Endodermal cell (in vitro differentiated cells): ENCODE measurements around the gene RASL10A. TPM values are rescaled to one million over a fixed set of nuclear protein-coding genes. Genes with fewer than 3 reads are reported as not detected.

ENCODE experiments used
- DNase-seq: peaks from one replicate; pipeline ENCODE4 v3.0.0-alpha.2; 2017
- H3K27ac ChIP-seq: 2 replicates; pipeline ENCODE4 v1.5.1; 2013; ENCODE audit warnings: mild to moderate bottlenecking, low read depth, low read length, moderate library complexity
- H3K27me3 ChIP-seq: 2 replicates; pipeline ENCODE4 v1.6.1; 2013; ENCODE audit warnings: mild to moderate bottlenecking, low read length, moderate library complexity; ENCODE audit not compliant: insufficient read depth, control insufficient read depth, poor library complexity, severe bottlenecking
- H3K36me3 ChIP-seq: 2 replicates; pipeline ENCODE4 v1.7.0; 2013; ENCODE audit warnings: mild to moderate bottlenecking, low read length, moderate library complexity; ENCODE audit not compliant: control insufficient read depth, insufficient read depth
- H3K4me1 ChIP-seq: one replicate; pipeline ENCODE4 v1.7.0; 2013; ENCODE audit warnings: low read length; ENCODE audit not compliant: control insufficient read depth, insufficient read depth
- H3K4me3 ChIP-seq: 2 replicates; pipeline ENCODE4 v1.5.1; 2013; ENCODE audit warnings: mild to moderate bottlenecking, low read length, moderate library complexity
- H3K9ac ChIP-seq: 2 replicates; pipeline ENCODE4 v1.6.1; 2013; ENCODE audit warnings: mild to moderate bottlenecking, low read length, moderate library complexity; ENCODE audit not compliant: poor library complexity, severe bottlenecking; ENCODE audit errors: extremely low read depth
- H3K9me3 ChIP-seq: 2 replicates; pipeline ENCODE4 v1.6.1; 2013; ENCODE audit warnings: mild to moderate bottlenecking, low read length, moderate library complexity; ENCODE audit not compliant: control insufficient read depth
- H3K27ac Mint-ChIP-seq: 2 replicates; pipeline ENCODE4 v1.8.0; 2020; ENCODE audit warnings: mixed read lengths
- H3K27me3 Mint-ChIP-seq: 2 replicates; pipeline ENCODE4 v1.8.0; 2021; ENCODE audit warnings: mild to moderate bottlenecking, mixed read lengths; ENCODE audit not compliant: insufficient read depth
- H3K36me3 Mint-ChIP-seq: 2 replicates; pipeline ENCODE4 v1.8.0; 2020; ENCODE audit warnings: low read depth, mixed read lengths
- H3K4me1 Mint-ChIP-seq: 2 replicates; pipeline ENCODE4 v1.8.0; 2020; ENCODE audit warnings: mixed read lengths
- H3K4me3 Mint-ChIP-seq: 2 replicates; pipeline ENCODE4 v1.8.0; 2020; ENCODE audit warnings: mild to moderate bottlenecking, moderate library complexity, mixed read lengths
- H3K9me3 Mint-ChIP-seq: 2 replicates; pipeline ENCODE4 v1.8.0; 2020; ENCODE audit warnings: mild to moderate bottlenecking, mixed read lengths
- WGBS, 2 experiments: methylation state at CpG; one replicate each; pipeline versions ENCODE4 v1.1.5 to v1.1.7; 2013; ENCODE audit warnings: missing lambda C conversion rate in 2 of 2, mixed read lengths in 1 of 2; ENCODE audit not compliant: insufficient coverage in 1 of 2, insufficient read length in 1 of 2; 5-methylcytosine and 5-hydroxymethylcytosine counted together
- total RNA-seq, 2 donors: library from RNA; stranded (reverse); fragmentation: NEBNext Ultra II Directional in 1 of 2; extraction: Animal tissue kit (Norgen Biotek cat#: 25700) in 1 of 2; gene quantifications; 2 replicates in 1 of 2; 3 replicates in 1 of 2; pipeline ENCODE4 v1.2.1, GENCODE V29; 2021
- TF ChIP-seq, protein P1 (sequence below): fragments of 200-600 bp; sonication (generic); conservative IDR thresholded peaks from 2 replicates; pipeline ENCODE4 v1.5.0; 2021; ENCODE audit warnings: antibody characterized with exemption, mild to moderate bottlenecking

RASL10A gene
- total RNA-seq, 2 donors from 2014 or later: 1.3 TPM

GRCh38 chr22:29267462-29267857 lies 48.0 kb downstream of the RASL10A start:
- WGBS, 2 experiments: 0 to 1% methylated on average over 18 to 32 of the region's 32 CpGs
- H3K27ac ChIP-seq: peak overlapping the region; percentile 100
- peaks cover 2% of the 10 kb centered on the region for H3K27me3 Mint-ChIP-seq
- no peak for DNase-seq
- H3K4me3 Mint-ChIP-seq: peak overlapping the region; percentile 99
- H3K9me3 Mint-ChIP-seq: no peaks in the 10 kb centered on the region
- H3K27me3 ChIP-seq: no peaks in the 10 kb centered on the region
- peaks cover 49% of the 10 kb centered on the region for H3K36me3 Mint-ChIP-seq
- H3K4me3 ChIP-seq: peak overlapping the region; percentile 99
- H3K27ac Mint-ChIP-seq: peak overlapping the region; percentile 100
- peaks cover 55% of the 10 kb centered on the region for H3K36me3 ChIP-seq
- peaks cover 35% of the 10 kb centered on the region for H3K4me1 Mint-ChIP-seq
- TF ChIP-seq, protein P1, sequence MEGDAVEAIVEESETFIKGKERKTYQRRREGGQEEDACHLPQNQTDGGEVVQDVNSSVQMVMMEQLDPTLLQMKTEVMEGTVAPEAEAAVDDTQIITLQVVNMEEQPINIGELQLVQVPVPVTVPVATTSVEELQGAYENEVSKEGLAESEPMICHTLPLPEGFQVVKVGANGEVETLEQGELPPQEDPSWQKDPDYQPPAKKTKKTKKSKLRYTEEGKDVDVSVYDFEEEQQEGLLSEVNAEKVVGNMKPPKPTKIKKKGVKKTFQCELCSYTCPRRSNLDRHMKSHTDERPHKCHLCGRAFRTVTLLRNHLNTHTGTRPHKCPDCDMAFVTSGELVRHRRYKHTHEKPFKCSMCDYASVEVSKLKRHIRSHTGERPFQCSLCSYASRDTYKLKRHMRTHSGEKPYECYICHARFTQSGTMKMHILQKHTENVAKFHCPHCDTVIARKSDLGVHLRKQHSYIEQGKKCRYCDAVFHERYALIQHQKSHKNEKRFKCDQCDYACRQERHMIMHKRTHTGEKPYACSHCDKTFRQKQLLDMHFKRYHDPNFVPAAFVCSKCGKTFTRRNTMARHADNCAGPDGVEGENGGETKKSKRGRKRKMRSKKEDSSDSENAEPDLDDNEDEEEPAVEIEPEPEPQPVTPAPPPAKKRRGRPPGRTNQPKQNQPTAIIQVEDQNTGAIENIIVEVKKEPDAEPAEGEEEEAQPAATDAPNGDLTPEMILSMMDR: peak; percentile 13
- no peaks in the 10 kb centered on the region for H3K9me3 ChIP-seq
- peaks cover 16% of the 10 kb centered on the region for H3K4me1 ChIP-seq
- peak overlapping the region; percentile 100 for H3K9ac ChIP-seq

- Histone ChIP-seq H3K4me1 (peaks cover 16% of the 10 kb centered on the region), H3K27ac (peak overlapping the region; percentile 100), H3K9ac (peak overlapping the region; percentile 100), H3K36me3 (peaks cover 49% of the 10 kb centered on the region), H3K4me3 (peak overlapping the region; percentile 99), H3K9me3 (no peaks in the 10 kb centered on the region), H3K27me3 (no peaks in the 10 kb centered on the region)
- peaks cover 28% of the 10 kb centered on the region for H3K4me1 Mint-ChIP-seq
- DNase-seq: peak; percentile 74
- TF ChIP-seq, protein P1: no peak
- WGBS, 2 experiments: 14 to 20% methylated on average over 9 to 13 of the region's 13 CpGs
- peaks cover 45% of the 10 kb centered on the region for H3K36me3 Mint-ChIP-seq
- H3K4me3 Mint-ChIP-seq: peak overlapping the region; percentile 99
- peaks cover 2% of the 10 kb centered on the region for H3K27me3 Mint-ChIP-seq
- H3K27ac Mint-ChIP-seq: peak overlapping the region; percentile 100
- no peaks in the 10 kb centered on the region for H3K9me3 Mint-ChIP-seq
These were observed 48.7 kb downstream of the RASL10A start for GRCh38 chr22:29266564-29267461.

DNA sequence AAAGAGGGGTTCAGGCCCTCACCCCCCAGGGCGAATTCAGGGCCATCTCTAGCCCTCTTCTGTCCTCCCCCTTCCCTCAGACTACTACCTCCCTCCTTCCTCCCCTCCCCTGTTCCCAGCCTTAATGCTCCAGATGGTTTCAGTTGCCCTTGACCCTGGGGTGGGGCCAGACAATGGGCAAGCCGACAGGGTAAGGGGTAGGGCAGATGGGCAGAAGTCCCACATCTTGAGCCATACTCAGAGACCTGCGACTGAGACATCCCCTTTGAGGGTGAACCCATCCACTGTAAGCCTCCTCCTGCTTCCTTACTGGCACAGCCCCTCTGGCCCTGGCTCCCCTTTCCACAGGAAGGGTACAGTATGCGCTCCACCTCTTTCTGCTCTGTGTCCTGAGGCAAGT lies 49.6 kb downstream of the RASL10A start:
- no peaks in the 10 kb centered on the region for H3K9me3 ChIP-seq
- 84% methylated on average over 4 of the region's 4 CpGs; no CpG with 5 or more reads in 1 of the 2 experiments for WGBS, 2 experiments
- TF ChIP-seq, protein P1: no peak
- peaks cover 40% of the 10 kb centered on the region for H3K36me3 ChIP-seq
- H3K4me3 Mint-ChIP-seq: peak overlapping the region; percentile 99
- peak overlapping the region; percentile 100 for H3K27ac Mint-ChIP-seq
- H3K27me3 ChIP-seq: no peaks in the 10 kb centered on the region
- no peak overlapping the region for H3K27ac ChIP-seq
- peaks cover 2% of the 10 kb centered on the region for H3K27me3 Mint-ChIP-seq
- peaks cover 40% of the 10 kb centered on the region for H3K36me3 Mint-ChIP-seq
- no peak for DNase-seq
- peaks cover 12% of the 10 kb centered on the region for H3K4me1 ChIP-seq
- peaks cover 23% of the 10 kb centered on the region for H3K4me1 Mint-ChIP-seq
- H3K9ac ChIP-seq: peak overlapping the region; percentile 100
- no peaks in the 10 kb centered on the region for H3K9me3 Mint-ChIP-seq
- H3K4me3 ChIP-seq: peak overlapping the region; percentile 99
